H1 (cell line): Measurements from ENCODE around the gene TK1. TPM values are rescaled to one million over a fixed set of nuclear protein-coding genes. Genes with fewer than 3 reads are reported as not detected.
A peak's percentile ranks its signal among the peaks of the same experiment; 100 is the strongest.

Experiments used
- ATF3 ChIP-seq: IDR thresholded peaks from 2 replicates; pipeline ENCODE4 v1.6.1; 2011; ENCODE audit warnings: low read depth, mild to moderate bottlenecking, low read length; ENCODE audit not compliant: insufficient read depth
- KDM5A ChIP-seq: fragments of 200-600 bp; IDR thresholded peaks from 2 replicates; pipeline ENCODE4 v1.7.1; 2012; ENCODE audit warnings: mild to moderate bottlenecking, low read length, inconsistent platforms, mixed read lengths
- polyA plus RNA-seq, 7 experiments: library from polyadenylated mRNA; depleted of rRNA in 3 of 7; stranded (reverse) in 5 of 7; unstranded in 2 of 7; fragments of >200 nt in 5 of 7; fragments of 200-250 nt in 2 of 7; gene quantifications; 1 replicate in 5 of 7; 2 replicates in 1 of 7; 4 replicates in 1 of 7; pipeline versions ENCODE4 v1.2.1 to v1.2.3, GENCODE V29; 2011 to 2013; ENCODE audit warnings: missing spikeins in 2 of 7, mixed read lengths in 2 of 7
- total RNA-seq: library from RNA; stranded (reverse); fragmentation: NEBNext Ultra II Directional; extraction: Animal tissue kit (Norgen Biotek cat#: 25700); gene quantifications from 2 replicates; pipeline ENCODE4 v1.2.1, GENCODE V29; 2021

The TK1 gene
- total and polyA plus RNA-seq, 2 of the 8 experiments (the other 6 are each of a cell fraction or from before 2014, with no cell fraction given), result 66.9 to 147 TPM

GRCh38 chr17:78214016-78214705 is 27.3 kb upstream of the TK1 start, which contains the start of gene BIRC5 (continued):
- TF ChIP-seq ATF3 (0 out of 2 replicates have a peak, but pooled peaks have one; percentile 24), KDM5A (peak; percentile 72)
